VCaP (cell line): ENCODE measurements around the gene CDC37L1.

Experiments used
- H3K27ac ChIP-seq: fragments of 450-650 bp; 2 replicates; pipeline ENCODE4 v1.5.1; 2017
- TF ChIP-seq, protein P1 (sequence below): fragments of 450-650 bp; conservative IDR thresholded peaks from 2 replicates; pipeline ENCODE4 v1.5.1; 2017; ENCODE audit warnings: mild to moderate bottlenecking, moderate library complexity

The CDC37L1 gene

DNA sequence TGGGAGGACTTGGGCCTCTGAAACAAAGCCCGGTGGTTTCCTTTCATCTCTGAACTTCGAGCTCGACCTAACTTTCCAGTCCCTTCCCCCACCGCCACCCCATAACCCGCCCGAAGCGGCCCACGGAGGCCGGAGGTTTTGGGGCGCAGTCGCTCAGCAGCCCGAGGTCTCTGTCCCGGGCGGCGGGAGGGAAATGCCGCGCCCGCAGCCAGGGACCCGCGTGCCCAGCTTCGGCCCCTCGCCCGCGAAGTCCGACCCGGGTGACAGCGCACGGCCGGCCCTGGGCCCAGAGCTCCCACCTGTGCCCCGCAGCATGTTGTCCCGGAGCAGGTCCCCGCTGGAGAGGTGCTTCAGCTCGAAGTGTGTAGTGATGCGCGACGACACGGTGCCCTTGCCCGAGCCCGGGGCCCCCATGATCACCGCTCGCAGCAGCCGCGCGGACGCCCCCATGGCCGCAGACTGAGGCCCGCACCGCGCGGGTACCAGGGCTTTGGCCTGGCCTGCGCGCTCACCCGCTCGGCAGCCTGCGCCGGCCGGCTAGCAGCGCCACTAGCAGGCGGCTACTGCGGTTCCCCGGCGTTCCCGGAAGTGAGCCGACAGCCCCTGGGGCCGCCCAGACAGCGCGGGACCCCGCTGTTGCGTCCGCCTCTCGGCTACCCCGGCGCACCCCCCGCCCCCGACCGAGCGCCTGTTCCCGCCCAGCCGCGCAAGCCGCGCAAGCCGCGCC is 61.4 kb downstream of the CDC37L1 start, which contains the start of gene AK3:
Gene AK3 (minus strand): TSS at position 565 of the 727 bp plus-strand sequence. CDS start 115 bp downstream, at position 450.
- TF ChIP-seq, protein P1, sequence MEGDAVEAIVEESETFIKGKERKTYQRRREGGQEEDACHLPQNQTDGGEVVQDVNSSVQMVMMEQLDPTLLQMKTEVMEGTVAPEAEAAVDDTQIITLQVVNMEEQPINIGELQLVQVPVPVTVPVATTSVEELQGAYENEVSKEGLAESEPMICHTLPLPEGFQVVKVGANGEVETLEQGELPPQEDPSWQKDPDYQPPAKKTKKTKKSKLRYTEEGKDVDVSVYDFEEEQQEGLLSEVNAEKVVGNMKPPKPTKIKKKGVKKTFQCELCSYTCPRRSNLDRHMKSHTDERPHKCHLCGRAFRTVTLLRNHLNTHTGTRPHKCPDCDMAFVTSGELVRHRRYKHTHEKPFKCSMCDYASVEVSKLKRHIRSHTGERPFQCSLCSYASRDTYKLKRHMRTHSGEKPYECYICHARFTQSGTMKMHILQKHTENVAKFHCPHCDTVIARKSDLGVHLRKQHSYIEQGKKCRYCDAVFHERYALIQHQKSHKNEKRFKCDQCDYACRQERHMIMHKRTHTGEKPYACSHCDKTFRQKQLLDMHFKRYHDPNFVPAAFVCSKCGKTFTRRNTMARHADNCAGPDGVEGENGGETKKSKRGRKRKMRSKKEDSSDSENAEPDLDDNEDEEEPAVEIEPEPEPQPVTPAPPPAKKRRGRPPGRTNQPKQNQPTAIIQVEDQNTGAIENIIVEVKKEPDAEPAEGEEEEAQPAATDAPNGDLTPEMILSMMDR = peak; percentile 27
- H3K27ac ChIP-seq = peak within 1 kb of the TSS; percentile 87

DNA sequence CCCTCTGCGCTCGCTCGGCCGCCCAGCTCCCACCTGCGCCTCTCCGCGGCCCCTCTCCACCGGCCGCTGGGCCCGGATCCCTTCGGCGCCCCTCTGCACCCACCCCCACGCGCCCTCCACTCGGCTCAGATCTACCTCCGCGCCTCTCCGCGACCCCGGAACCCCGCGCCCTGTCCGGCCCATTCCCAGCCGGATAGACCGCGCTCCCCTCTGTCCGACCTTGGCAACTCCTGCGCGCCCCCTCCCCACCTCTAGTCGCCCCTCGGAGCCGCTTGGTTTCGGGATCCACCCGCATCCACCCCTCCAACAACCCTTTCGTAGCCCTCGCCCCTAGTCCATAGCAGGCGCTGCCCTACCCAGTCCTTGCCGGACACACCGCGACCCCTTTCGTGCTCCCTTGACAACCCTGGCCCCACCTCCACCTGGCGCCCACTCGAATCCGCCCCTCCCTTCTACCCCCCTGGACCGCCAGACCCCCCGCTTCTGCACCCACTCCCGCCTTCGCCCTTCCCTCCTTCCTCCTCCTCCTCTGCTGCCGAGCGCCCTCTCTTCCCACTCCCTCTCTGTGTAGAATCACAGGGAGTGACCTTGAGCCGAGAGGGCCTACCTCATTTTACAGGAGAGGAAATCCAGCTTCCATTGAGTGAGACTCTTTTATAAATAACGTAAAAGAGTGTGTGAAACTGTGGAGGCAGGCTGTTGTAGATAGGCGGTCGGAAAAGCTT is 62.2 kb downstream of the CDC37L1 start:
- TF ChIP-seq, protein P1 = no peak; the same call in 1 of the 2 replicates
- peak overlapping the region; percentile 87 for H3K27ac ChIP-seq

DNA sequence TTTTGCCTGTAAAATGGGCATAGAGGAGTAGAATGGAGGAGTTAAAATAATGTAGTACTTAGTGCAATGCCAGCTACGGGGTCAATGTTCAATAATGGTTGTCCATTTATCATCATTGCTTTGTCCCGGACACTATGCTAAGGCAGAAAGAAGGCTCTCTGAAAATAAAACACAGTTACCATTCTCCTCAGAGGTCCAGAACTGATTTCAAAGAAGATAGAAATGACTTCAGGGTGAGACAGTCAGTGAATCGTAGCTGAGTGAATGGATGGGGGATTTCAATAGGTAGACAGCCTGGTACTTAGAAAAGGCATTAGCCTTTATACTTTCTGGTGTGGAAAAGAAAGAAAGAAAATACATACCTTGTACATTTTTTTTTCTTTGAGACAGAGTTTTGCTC is 62.9 kb downstream of the CDC37L1 start:
- H3K27ac ChIP-seq = peak overlapping the region; percentile 87
- TF ChIP-seq, protein P1 = no peak

DNA sequence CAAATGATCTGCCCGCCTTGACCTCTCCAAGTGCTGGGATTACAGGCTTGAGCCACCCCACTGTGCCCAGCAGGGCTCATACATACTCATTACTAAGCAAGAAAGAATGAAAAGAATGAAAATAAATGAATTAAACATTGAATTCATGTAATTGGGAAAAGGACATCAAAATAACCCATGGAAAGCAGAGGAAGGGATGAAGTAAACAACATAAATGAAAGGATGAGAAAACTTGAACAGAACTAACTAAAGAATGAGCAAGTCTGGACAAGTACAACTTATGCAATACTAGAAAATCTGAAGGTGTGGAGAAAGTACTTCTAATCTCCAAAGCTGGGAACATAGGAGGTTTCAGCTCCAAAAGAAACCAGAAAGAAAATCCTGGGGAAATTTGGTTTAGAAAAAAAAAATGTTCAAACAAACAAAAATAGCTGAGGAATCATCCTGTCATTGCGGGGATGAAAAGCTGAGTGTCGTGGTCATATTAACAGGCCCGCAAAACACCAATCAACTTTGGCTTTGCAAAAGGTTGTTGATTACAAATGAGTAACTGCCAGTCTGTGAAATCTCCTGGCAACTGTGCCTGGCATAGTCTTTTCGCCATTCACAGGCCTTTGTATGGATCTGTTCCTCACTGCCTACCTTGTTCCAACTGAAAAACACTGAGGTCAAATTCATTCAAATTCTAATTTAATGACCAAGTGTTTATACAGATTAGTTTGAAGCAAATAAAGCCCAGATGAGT is 63.9 kb downstream of the CDC37L1 start:
- H3K27ac ChIP-seq = no peak overlapping the region
- TF ChIP-seq, protein P1 = no peak

DNA sequence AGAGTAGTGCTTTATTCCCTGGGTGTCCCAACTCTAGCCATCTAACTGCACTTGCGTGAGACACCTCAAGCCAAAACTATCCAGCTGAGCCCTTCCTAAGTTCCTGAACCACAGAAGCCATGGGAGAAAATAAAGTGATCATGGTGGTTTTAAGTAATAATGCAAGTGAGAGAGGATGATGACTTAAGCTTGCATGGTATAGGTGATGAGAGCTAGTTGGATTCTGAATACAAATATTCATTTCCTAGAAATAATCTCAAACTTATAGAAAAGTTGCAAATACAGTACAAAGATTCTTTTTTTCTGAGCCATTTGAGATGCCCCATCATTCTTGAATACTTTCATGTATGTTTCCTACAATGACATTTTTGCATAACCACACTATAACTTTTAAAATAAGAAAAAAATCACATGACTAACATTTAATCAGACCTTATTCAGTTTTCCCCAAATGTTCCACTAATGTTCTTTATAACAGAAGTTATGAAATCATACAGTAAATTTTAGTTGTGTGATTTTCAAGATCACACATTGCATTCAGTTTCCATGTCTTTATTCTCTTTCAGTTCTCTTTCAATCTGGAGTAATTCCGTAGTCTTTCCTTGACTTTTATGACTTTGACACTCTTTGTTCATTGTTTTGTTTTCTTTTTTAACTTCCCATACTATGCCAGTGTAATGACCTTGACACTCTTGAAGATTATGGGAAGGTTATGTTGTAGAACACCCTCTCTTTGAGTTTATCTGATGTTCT is 67.1 kb downstream of the CDC37L1 start:
- H3K27ac ChIP-seq = no peak overlapping the region
- TF ChIP-seq, protein P1 = no peak

DNA sequence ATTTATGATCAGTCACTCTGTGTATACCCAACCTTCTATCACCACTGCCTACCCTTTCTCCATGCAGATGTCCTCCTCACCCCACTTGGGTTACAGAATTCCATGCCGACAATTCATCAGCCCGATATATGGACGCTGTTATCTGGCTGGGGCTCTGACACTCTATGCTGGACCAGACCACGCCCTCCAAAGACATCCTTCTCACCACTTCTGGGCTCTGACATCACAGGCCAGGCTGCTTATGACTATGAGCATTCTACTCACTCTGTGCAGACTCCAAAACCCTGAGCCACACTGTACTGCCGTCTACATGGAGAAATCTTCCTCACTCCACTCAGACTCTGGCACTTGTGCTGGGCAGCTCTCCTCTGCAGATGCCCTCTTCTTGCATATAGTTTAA is 69.2 kb downstream of the CDC37L1 start:
- no peak overlapping the region for H3K27ac ChIP-seq
- TF ChIP-seq, protein P1 = no peak
